Activated CD4-positive, alpha-beta T cell treated with anti-CD3 and anti-CD28 coated beads, Interleukin-2, Interleukin-6, amounts not matched to agents 100 ng/mL and 50 ng/mL, durations not matched to agents 16 hours and 8 hours (primary cell): ENCODE measurements around the gene SHISA6.

Experiments
- DNase-seq: peaks from one replicate; pipeline ENCODE4 v3.0.0-alpha.2; 2020

The SHISA6 gene

GRCh38 chr17:11461993-11462548, 221.1 kb downstream of the SHISA6 start:
- DNase-seq = no peak

- no peak for DNase-seq
Observed at GRCh38 chr17:11467639-11468038, 226.6 kb downstream of the SHISA6 start.

DNA sequence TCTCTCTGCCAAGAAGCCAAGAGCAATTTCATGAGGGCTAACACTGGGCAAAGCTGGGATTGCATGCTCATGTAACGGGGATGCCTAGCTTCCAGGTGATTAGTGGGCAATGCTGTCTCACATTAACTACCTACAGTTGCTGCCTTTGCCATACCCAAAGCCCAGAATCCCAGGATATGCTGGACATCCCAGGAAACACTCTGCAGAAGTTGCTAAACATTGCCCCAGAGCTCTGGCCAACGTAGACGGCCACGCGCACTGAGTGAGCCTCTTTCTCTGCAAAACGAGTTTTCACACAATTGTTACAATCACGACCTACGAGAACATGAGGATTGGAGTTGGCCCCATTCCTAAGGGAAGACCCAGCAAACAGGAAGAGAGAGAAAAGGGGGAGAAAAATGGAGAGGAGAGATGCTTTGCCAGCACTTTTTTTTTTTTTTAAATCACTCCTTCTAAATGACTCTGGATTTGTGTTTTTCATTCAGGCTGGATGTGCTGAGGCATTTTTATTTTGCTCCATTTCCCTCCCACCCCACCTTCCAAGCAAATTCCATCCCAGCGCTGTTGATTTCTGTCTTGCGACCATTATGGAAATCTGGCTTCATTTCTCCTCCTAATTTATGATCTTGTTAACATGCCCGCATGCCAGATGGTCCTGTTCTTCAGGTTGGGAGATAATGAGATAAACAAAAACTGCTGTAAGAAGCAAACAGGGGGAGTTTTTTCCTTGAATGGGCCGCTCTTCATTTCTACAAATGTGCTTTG, 244.5 kb downstream of the SHISA6 start:
- DNase-seq = no peak

- no peak for DNase-seq
Observed at GRCh38 chr17:11486101-11486867, 245.3 kb downstream of the SHISA6 start.

DNA sequence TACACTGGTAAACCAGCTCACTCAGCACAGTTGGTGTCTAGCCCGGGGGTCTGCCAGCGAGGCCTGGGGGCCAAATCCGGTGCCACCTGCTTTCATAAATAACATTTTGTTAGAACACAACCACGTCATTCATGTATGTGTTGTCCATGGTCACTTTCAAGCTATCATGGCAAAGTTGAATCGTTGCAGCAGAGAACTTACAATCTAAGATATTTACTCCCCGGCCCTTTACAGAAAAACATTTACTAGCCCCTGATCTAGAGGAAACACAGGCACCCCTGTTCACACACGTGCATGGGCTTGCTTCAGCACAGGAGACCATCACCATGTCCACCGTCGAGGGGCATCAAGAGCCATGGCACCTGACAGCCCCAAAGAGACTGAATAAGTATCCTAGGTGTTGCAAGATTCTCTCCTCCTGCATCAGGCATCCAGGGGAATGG, 245.9 kb downstream of the SHISA6 start:
- no peak for DNase-seq

GRCh38 chr17:11487469-11487868, 246.5 kb downstream of the SHISA6 start:
- no peak for DNase-seq

DNA sequence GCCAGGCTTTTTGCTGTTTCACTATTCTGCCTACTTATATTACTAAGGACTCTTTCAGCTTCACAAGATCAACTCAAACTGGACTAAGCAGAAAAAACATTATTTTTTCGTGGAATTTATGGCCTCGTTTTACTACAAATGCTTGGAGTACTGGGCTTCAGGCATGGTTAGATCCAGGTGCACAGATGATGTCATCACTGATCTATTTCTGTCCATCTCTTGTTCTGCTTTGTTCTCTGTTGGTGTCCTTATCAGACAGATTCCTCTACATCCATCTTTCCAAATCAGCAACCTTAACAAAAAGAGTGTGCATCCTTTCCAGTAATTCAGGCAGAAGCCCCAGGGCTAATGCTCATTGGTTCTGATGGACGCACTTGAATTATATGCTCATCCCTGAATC, 247.4 kb downstream of the SHISA6 start:
- DNase-seq = no peak

DNA sequence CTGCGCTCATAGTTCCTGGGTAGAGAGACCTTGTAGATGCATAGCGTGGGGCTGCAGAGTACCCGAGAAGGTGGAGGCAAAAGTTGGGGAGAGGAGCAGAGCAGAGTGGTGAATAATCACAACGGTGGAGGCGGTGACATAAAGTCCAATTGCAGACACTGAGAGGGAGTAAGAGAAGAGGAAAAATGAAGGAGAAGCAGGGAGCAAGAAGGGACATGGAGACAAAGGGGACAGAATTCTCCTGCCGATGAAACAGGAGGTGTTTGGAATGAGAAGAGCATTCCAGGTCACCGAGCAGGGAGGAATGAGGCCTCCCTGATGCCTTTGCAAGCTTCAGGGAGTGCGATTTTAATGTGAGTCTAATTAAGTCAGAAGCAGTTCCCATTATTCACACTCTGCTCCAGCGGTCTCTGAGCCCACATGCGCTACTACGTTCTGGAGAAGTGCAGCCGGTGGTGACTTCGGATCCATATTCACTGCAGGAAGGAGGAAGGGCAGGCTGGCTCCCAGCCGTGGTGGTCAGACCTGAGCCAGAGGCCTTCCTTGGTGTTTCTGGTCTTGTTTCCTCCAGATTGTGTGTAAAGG, 249.2 kb downstream of the SHISA6 start:
- no peak for DNase-seq

- DNase-seq = no peak
Observed at GRCh38 chr17:11492511-11492910, 251.5 kb downstream of the SHISA6 start.

DNA sequence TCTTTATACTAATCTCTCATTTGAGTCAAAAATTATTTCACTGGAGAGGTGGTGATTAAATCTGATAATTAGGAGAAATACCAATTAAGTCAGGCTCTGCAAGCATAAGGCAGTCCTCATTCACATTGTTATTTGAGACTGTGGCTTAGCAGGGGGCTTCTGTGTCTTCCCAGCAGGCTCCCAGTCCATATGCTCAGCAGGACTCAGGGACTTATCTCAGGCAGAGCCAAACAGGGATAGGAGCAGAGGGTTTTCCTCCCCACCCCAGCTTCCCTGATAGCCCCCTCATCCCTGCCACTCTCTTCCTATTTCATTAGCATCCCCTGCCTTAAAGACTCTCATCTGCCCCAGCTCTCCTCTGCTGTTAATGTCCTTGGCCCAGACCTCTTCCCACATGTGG, 252.9 kb downstream of the SHISA6 start:
- no peak for DNase-seq

DNA sequence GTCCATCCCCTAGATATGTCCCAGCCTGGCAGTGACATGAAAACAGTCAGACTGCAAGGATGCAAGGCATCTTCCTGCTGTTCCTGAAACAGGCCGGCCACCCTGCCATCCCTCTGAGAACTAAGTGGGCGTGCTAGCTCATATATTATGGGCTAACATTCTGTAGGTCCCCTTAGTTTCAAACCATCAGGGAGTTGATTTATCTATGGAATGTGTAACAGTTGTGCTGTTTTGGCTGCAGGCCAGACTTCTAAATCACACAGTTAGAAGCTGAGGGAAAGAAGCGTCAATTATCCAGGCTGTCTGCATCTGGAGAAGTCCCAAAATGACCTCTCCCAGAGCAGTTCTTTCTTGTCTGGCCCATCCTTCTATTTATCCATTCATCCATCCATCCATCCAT, 254.6 kb downstream of the SHISA6 start:
- DNase-seq = no peak

- no peak for DNase-seq
Observed at GRCh38 chr17:11499881-11500280, 258.9 kb downstream of the SHISA6 start.

GRCh38 chr17:11503308-11504035, 262.5 kb downstream of the SHISA6 start:
- DNase-seq = no peak

GRCh38 chr17:11506635-11507034, 265.6 kb downstream of the SHISA6 start:
- DNase-seq = no peak

DNA sequence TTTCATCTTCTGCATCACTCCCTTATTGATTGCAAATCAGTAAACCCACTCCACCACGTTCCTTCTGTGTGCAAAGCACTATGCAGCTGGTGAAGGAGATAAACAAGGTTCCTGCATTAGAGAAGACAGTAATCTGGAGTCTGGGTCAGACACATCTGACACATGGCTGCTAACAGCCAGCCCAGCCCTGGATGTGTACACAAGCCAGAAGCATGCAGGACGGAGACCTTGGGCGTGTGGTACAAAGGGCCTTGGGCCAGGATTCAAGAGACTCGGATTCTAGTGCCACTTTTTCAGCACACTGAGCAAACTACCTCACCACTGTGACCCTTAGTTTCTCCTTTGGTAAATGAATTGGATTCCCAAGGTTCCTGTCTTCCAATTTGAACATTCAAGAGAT, 270.7 kb downstream of the SHISA6 start:
- DNase-seq = no peak

DNA sequence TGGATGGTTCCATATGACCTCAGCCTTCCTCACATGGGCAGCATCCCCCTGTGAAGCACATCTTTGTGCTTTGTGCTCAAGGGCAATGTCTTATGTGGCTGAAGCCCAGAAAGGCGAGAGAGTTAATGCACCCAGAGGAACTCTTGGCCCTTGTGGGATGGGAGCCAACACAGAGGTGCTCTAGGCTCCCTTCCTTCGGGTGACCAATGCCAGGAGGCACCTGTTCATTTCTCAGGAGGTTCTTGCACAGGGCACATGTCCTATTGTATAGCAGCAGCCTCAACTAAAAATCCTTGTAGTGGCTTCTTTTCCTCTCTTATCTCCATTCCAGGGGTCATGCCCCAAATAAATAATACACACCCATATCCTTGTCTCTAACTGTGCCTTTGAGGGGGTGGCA, 273.6 kb downstream of the SHISA6 start:
- no peak for DNase-seq

DNA sequence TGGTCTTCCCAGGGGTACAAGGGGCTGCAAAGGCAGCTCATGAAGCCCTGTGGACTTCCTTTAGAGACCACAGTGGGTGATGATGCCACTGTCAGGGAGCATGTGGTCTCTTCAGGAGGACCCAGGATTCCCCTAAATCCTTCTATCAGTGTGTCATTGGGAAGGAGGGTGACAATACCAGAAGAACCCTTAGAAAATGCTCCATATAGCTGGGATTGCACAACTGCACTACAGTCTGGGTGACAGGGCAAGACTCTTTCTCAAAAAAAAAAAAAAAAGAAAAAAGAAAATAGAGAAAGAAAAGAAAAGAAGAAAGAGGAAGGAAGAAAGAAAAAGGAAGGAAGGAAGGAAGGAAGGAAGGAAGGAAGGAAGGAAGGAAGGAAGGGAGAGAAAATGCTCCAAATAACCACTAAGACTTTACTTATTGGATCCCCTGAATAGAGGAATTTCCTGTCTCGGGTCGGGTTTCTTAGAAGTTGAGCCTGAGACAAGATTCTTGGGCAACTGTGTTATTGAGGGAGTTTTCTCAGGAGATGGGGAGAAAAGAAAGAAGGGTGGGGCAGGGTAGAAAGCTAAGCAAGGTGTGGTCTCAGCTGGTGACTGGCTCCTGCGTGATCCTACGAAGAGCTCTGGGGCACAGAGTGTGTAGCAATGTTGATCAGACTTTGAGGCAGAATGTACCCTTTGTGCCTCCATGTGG, 274.1 kb downstream of the SHISA6 start:
- DNase-seq = no peak

- DNase-seq = no peak
Observed at GRCh38 chr17:11515901-11516300, 274.9 kb downstream of the SHISA6 start.

DNA sequence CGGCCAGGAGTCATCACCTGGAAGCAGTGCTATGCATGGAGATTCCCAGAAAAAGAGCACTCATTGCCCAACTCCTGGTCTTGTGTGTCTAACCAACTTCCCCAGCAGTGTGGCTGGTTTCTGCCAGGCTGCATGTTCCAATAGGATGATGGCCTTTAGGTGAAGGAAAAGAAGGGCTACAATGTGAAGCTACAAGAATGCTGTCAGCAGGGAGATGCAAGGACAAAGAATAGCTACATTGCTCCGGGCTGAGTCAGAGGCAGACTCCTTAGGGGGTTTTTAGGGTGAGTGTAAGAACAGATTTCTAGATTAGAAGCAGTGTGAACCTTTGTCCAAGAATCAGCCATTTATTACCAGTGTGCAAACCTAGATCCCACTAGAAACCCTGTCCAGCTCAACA, 294.2 kb downstream of the SHISA6 start:
- no peak for DNase-seq

DNA sequence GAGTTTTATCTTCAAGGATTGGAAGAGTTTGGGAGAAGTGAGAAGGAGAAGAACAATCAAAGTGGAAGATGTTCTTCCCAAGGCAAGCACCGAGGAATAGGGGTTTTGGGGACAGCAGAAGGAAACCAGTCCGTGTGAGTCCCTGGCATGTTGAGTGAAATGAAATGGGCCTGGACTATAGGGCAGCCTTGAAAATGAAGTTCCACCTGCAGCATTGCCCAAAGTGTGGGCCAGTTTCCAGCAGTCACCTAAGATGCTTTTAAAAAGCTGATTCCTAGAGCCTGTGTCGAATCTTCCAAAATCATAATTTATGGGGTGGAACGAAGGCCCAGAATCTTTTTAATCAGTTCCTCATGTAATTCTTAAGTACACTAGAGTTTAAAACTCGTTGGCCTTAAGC, 297.4 kb downstream of the SHISA6 start:
- DNase-seq = no peak

DNA sequence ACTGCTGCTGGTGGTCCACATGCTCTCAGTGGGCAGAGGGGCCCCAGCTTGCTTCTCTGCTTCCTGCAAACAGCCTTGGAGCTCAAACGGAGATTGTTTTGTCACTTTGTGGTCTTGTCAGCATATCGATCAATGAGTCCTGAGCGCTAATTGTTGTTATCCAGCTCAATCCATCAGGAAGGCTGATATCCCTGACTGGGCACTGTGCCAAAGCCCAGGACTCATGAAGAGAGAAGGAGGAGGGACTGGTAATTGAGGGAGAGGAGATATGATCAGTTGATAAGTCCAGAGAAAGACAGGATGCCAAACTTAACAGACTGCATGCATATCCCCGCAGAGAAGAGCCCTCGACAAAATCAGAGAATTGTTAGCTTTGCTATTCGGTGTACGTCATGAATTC, 298.6 kb downstream of the SHISA6 start:
- DNase-seq = no peak

- DNase-seq = no peak
Observed at GRCh38 chr17:11545002-11545401, 304.0 kb downstream of the SHISA6 start.
